ENCODE results near the gene RIPK4.

GRCh38 chr21:41740604-41741252, 26.1 kb downstream of the RIPK4 start:
- TF ChIP-seq, protein P1, sequence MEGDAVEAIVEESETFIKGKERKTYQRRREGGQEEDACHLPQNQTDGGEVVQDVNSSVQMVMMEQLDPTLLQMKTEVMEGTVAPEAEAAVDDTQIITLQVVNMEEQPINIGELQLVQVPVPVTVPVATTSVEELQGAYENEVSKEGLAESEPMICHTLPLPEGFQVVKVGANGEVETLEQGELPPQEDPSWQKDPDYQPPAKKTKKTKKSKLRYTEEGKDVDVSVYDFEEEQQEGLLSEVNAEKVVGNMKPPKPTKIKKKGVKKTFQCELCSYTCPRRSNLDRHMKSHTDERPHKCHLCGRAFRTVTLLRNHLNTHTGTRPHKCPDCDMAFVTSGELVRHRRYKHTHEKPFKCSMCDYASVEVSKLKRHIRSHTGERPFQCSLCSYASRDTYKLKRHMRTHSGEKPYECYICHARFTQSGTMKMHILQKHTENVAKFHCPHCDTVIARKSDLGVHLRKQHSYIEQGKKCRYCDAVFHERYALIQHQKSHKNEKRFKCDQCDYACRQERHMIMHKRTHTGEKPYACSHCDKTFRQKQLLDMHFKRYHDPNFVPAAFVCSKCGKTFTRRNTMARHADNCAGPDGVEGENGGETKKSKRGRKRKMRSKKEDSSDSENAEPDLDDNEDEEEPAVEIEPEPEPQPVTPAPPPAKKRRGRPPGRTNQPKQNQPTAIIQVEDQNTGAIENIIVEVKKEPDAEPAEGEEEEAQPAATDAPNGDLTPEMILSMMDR (conservative IDR thresholded peaks at IDR 0.05; ENCODE audit: low read depth, low read length), result no peak
- TF ChIP-seq EZH2 (IDR thresholded peaks at IDR 0.05; ENCODE audit: low read length, unreplicated experiment), result no peak
- no peak for TF ChIP-seq EZH2phosphoT487 (IDR thresholded peaks at IDR 0.05; ENCODE audit: borderline replicate concordance, low read length)
